DMS153 treated with DMSO at 0.1 percent for 48 hours (cell line): ENCODE data around the gene KRT35.
"Not testable (repeated sequence)": the region's sequence is repeated elsewhere in the genome, so short reads cannot be mapped to it uniquely, and the experiment has no call there.

ENCODE experiments used
- DNase-seq: peaks from one replicate; lab custom pipeline; 2025; ENCODE audit not compliant: unreplicated experiment; lab: John Stamatoyannopoulos, UW

The KRT35 gene

GRCh38 chr17:41462705-41463104, 18.2 kb downstream of the KRT35 start:
- no peak for DNase-seq

GRCh38 chr17:41457676-41458075, 23.3 kb downstream of the KRT35 start:
- no peak for DNase-seq

GRCh38 chr17:41456204-41456603, 24.7 kb downstream of the KRT35 start:
- no peak for DNase-seq

GRCh38 chr17:41455236-41455635, 25.7 kb downstream of the KRT35 start:
- no peak for DNase-seq

- DNase-seq, result no peak
Observed at GRCh38 chr17:41453066-41453465, 27.9 kb downstream of the KRT35 start.

GRCh38 chr17:41452281-41452680, 28.7 kb downstream of the KRT35 start:
- no peak for DNase-seq

- no peak for DNase-seq
Observed at GRCh38 chr17:41451154-41451728, 29.7 kb downstream of the KRT35 start.

GRCh38 chr17:41449008-41449407, 31.9 kb downstream of the KRT35 start:
- no peak for DNase-seq

GRCh38 chr17:41448506-41448905, 32.4 kb downstream of the KRT35 start:
- no peak for DNase-seq

- DNase-seq, result no peak
Observed at GRCh38 chr17:41446806-41447205, 34.1 kb downstream of the KRT35 start.

GRCh38 chr17:41444640-41445039, 36.3 kb downstream of the KRT35 start:
- DNase-seq, result no peak

- no peak for DNase-seq
Observed at GRCh38 chr17:41444186-41444585, 36.8 kb downstream of the KRT35 start.

- no peak for DNase-seq
Observed at GRCh38 chr17:41442739-41443138, 38.2 kb downstream of the KRT35 start.

GRCh38 chr17:41440531-41441033, 40.4 kb downstream of the KRT35 start, which contains the start of gene KRT38:
TSS of gene KRT38 (minus strand) at chr17:41440983. CDS start at chr17:41440921, 62 bp downstream.
- DNase-seq, result no peak

- DNase-seq, result no peak
Observed at GRCh38 chr17:41439375-41439774, 41.6 kb downstream of the KRT35 start.

- DNase-seq, result no peak
Observed at GRCh38 chr17:41437769-41438168, 43.2 kb downstream of the KRT35 start.

GRCh38 chr17:41437254-41437653, 43.7 kb downstream of the KRT35 start:
- no peak for DNase-seq

GRCh38 chr17:41434415-41434814, 46.5 kb downstream of the KRT35 start:
- no peak for DNase-seq

- DNase-seq, result no peak
Observed at GRCh38 chr17:41434005-41434404, 46.9 kb downstream of the KRT35 start.

- DNase-seq, result no peak
Observed at GRCh38 chr17:41433586-41433985, 47.4 kb downstream of the KRT35 start.

- DNase-seq, result not testable (repeated sequence)
Observed at GRCh38 chr17:41430376-41430775, 50.6 kb downstream of the KRT35 start.

- DNase-seq, result no peak
Observed at GRCh38 chr17:41429667-41430066, 51.3 kb downstream of the KRT35 start.

GRCh38 chr17:41428591-41429291, 52.2 kb downstream of the KRT35 start:
- DNase-seq, result no peak
